ENCODE data around the gene MTFP1.

- TF ChIP-seq EZH2 (IDR thresholded peaks at IDR 0.05; ENCODE audit: borderline replicate concordance, low read depth, low read length, poor library complexity, severe bottlenecking) (no peak), CTCF (conservative IDR thresholded peaks at IDR 0.05; ENCODE audit: low read depth, low read length) (no peak)
Observed at GRCh38 chr22:30425616-30426387, at the start of gene MTFP1.
